ENCODE data around the gene CATSPERE.

The CATSPERE gene, protein sequence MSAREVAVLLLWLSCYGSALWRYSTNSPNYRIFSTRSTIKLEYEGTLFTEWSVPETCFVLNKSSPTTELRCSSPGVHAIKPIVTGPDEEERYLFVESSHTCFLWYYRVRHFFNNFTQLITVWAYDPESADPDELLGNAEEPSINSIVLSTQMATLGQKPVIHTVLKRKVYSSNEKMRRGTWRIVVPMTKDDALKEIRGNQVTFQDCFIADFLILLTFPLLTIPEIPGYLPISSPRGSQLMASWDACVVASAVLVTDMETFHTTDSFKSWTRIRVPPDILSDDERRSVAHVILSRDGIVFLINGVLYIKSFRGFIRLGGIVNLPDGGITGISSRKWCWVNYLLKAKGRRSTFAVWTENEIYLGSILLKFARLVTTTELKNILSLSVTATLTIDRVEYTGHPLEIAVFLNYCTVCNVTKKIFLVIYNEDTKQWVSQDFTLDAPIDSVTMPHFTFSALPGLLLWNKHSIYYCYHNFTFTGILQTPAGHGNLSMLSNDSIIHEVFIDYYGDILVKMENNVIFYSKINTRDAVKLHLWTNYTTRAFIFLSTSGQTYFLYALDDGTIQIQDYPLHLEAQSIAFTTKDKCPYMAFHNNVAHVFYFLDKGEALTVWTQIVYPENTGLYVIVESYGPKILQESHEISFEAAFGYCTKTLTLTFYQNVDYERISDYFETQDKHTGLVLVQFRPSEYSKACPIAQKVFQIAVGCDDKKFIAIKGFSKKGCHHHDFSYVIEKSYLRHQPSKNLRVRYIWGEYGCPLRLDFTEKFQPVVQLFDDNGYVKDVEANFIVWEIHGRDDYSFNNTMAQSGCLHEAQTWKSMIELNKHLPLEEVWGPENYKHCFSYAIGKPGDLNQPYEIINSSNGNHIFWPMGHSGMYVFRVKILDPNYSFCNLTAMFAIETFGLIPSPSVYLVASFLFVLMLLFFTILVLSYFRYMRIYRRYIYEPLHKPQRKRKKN

GRCh38 chr1:244461245-244462071 lies at the start of gene CATSPERE:
CATSPERE (plus strand) TSS chr1:244461273; CDS start chr1:244461430, 157 bp downstream.
- peak; percentile 92 for DNase-seq (ENCODE audit: low read depth)

DNA sequence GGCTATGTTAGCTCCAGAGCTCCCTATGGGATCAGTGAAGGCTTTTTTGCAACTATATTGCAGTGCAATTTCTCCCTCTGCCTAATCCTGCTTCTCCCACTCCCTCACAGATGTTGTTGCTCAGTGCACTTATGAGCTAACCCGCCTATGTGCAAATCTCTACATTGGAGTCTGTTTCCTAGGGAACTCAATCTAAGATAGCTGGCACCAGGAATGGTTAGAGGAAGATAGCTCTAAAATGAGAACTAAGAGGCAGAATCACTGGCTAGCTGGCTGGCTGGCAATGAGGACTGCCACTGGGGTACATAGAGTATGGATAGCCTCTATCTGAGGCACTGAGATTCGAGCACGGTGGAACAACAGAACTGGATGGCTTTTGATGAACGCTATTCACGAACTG lies 48.9 kb upstream of the CATSPERE start:
- DNase-seq (ENCODE audit: low read depth) = no peak

DNA sequence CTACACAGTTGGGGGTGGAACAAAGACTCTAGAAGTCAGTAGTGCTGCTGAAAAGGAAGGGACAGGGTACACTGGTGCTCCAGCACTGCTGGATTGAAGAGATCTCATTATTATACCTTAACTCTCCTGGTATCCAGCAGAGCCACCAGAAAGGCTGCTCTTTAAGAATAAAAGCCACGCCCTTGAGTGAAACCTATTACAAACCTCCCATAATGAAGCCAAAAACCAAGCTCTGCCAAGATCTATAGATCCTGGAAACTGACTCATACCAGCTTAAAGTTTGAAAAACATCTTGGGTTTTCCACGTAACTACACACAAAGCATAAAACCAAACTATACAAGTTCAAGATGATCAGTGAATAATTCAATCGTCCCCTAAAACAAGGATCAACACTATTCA lies 47.3 kb upstream of the CATSPERE start:
- DNase-seq (ENCODE audit: low read depth) = peak; percentile 26

- DNase-seq (ENCODE audit: low read depth) = peak; percentile 89
Measured at GRCh38 chr1:244414543-244414942, 46.5 kb upstream of the CATSPERE start.

GRCh38 chr1:244419024-244419423 lies 42.0 kb upstream of the CATSPERE start:
- peak; percentile 38 for DNase-seq (ENCODE audit: low read depth)

DNA sequence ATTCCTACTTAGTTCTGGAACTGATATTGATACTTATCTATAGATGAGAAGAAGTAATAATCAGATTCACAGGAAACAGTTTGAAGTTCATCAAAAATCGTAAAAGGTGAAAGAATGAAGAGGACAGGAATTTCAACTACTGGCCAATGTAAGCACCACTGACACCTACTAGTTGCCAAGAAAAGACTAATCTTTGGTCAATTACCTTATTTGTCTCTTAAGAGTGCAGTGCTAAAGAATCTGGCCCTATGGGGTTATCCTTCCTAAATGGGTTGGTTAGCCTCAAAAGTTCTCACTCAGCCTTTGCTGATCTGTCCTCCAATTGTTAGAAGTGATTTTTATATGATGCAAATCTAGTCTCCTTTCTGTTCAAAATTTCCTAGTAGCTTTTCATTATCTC lies 38.9 kb upstream of the CATSPERE start:
- no peak for DNase-seq (ENCODE audit: low read depth)

DNA sequence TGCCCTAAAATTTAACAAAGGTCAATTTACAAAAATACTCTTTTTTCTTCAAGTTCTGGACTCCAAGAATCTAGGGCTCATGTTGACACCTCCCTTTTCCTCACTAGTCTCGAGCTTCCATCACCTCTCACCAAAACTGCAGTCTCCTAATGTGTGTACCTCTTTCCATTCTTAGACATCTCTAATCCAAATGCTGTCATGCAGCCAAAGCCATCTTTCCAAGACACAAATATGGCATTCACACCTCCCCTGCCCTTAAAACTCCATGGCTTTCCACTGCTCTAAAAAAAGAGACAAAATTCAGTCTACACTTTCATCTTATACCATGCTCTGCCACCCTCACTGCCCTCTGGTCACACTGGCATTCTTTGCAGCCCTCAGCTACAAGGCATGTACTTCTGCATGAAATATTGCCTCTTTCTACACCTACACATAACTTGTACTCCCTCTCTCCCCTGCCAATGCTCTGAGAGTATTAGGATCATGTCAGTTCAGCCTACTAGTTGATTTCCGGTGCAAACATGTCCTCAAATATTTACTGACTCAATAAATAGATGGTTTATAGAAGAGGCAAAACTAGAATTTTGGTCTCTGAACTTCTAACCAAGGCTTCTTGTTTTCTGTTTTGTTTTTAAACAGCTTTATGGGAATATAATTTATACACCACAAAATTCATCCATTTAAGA lies 36.3 kb upstream of the CATSPERE start:
- no peak for DNase-seq (ENCODE audit: low read depth)

- DNase-seq (ENCODE audit: low read depth) = no peak
Measured at GRCh38 chr1:244427647-244428046, 33.4 kb upstream of the CATSPERE start.

DNA sequence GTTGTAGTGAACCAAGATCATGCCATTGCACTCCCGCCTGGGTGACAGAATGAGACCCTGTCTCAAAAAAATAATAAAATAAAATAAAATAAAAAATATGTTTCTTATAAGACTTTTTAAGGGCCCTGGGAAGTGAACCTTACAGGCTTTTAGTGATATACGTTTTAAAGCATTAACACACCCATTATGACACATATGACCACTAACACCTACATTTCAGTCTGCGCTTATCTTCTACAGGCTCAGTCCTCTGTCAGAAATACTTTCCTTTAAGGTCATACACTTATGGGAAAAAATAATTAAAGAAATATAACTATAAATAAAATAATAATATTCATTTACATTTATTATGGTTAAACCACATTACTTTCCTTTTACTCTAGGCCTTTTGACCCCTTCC lies 31.3 kb upstream of the CATSPERE start:
- no peak for DNase-seq (ENCODE audit: low read depth)

DNA sequence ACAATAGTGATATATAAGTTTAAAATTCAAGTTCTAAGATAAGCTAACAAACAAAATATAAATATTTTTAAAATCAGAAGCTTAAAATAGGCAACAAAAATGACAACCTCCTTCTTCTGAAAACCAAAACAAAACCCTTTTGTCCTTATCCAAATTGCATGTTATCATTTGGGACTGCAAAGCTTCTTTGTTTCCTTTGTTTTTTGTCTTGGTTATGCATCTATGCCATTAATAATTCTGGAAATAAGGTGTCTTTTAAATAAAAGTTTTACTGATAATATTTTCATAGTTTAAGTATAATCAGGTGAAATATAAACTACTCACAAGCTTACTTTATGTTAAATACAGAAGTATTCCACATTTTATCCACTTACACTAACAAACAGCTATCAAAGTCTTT lies 29.9 kb upstream of the CATSPERE start:
- DNase-seq (ENCODE audit: low read depth) = no peak

- peak; percentile 86 for DNase-seq (ENCODE audit: low read depth)
Measured at GRCh38 chr1:244435562-244436205, 25.4 kb upstream of the CATSPERE start.

- DNase-seq (ENCODE audit: low read depth) = peak; percentile 79
Measured at GRCh38 chr1:244436336-244437085, 24.6 kb upstream of the CATSPERE start.

- DNase-seq (ENCODE audit: low read depth) = peak; percentile 55
Measured at GRCh38 chr1:244437086-244437468, 24.0 kb upstream of the CATSPERE start.

DNA sequence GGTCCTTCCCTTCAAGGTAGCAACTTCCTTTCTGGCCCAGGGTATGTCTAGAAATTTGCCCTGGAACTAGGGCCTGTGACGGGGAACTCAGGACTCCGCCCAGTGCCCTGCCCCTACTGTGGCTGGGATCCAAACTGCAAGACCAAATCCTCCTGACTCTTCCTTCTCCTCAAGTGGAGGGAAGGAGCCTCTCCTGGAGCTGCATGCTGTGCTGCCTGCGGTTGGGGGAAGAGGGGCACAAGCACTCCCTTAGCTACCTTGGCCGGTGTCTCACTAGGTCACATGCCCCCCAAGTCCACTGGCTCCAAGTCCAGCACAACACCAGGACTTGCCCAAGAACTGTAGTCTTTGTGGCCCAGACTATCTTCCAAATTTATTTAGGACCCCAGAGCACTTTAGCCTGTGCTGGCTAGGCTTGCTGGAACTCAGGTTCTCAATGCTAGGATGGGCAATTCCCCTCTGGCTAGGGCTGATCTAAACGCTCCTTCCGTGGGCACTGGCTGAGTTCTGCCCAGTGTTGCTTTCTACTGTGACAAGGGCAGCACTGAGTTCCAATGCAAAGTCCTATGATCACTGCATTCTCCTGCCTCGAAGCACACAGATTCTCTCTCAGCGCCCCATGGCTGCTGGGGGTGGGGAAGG lies 21.6 kb upstream of the CATSPERE start:
- DNase-seq (ENCODE audit: low read depth) = no peak

DNA sequence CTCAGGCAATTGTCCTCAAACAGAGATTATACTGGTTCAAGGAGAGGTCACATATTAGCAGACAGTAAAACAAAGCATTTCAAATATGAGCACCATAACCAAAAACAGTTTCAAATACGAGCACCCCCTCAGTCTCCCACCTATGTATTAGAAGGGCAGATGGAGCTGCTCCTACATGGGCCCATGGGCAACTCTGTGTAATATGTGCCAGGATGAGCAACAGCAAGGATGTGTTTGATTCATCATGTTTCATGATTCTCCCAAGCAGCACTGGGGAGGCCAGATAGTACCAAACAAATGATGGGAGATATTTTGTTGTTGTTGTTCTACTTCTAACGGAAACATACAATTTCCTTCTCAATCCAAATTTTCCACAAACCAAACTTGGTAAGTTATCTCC lies 18.2 kb upstream of the CATSPERE start:
- no peak for DNase-seq (ENCODE audit: low read depth)

DNA sequence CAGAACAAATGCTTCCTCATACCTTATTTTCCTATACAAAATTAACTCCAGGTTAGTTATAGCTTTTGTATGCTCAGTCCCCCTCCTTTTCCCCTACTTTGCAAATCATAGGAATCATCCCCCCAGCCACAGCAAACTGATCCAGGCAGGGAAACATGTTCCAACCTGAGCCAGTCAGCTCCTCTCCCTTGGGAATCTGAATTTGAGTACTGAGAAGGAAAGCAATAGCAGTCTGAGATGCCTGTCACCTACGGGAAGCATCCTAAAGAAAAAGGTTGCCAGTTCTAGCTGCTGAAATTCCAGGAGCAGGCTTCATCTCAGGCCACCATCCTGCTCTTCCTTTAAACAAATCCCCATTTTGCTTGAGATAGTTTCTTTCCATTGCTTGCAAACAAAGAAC lies 16.2 kb upstream of the CATSPERE start:
- no peak for DNase-seq (ENCODE audit: low read depth)

- DNase-seq (ENCODE audit: low read depth) = no peak
Measured at GRCh38 chr1:244445320-244446181, 15.5 kb upstream of the CATSPERE start.

DNA sequence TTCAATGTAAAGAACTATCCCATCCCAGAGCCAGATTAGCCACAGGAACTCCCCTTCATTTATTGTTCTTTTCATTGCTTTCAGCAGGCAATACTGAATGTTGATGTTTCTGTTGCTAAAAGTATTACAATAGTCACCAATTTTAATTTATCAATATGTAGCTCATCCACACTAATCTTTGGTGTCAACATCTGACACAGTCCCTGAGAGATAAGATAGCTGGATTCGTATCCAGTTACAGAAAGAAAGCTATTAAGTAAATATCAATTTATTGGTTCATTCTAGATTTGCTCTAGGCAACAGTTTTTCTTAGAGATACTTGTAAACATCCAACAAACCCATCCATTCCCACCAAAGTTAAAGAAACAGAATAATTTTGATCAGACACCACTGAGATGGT lies 14.0 kb upstream of the CATSPERE start:
- DNase-seq (ENCODE audit: low read depth) = no peak

DNA sequence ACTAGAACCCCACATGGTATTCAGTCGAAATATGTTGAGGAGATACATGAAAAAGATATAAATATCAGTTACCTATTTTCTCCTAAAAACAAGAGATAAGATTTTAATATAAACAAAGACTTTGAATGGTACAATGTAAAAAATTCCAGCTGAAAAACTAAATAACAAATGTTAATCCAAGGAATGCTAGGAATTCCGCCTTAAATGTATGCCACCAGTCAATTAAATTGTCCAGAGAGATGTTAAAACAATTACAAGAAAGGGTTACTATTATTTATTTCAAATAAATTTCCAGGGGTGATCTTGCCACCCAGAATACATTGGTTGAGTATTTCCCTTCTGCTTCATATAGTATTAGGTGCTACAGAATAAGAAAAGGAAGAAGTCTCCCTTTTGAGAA lies 13.5 kb upstream of the CATSPERE start:
- no peak for DNase-seq (ENCODE audit: low read depth)
